HG02798 (cell line): ENCODE results near the gene HECTD2.
"Not testable (repeated sequence)": the region's sequence is repeated elsewhere in the genome, so short reads cannot be mapped to it uniquely, and the experiment has no call there.

ENCODE experiments used
- ATAC-seq: cut with Tn5 transposase; IDR thresholded peaks from one replicate; pipeline ENCODE4 v1.9.1; 2021; ENCODE audit warnings: mild to moderate bottlenecking; ENCODE audit not compliant: unreplicated experiment, poor library complexity

The HECTD2 gene

GRCh38 chr10:91525896-91526712 lies 116.0 kb downstream of the HECTD2 start:
- no peak for ATAC-seq

- no peak for ATAC-seq
Measured at GRCh38 chr10:91528080-91528479, 117.9 kb downstream of the HECTD2 start.

- ATAC-seq: no peak
Measured at GRCh38 chr10:91528768-91529167, 118.6 kb downstream of the HECTD2 start.

- not testable (repeated sequence) for ATAC-seq
Measured at GRCh38 chr10:91534789-91535188, 124.6 kb downstream of the HECTD2 start.

- ATAC-seq: no peak
Measured at GRCh38 chr10:91536111-91536510, 126.0 kb downstream of the HECTD2 start.

- ATAC-seq: no peak
Measured at GRCh38 chr10:91536733-91537132, 126.6 kb downstream of the HECTD2 start.

GRCh38 chr10:91537614-91538383 lies 127.7 kb downstream of the HECTD2 start:
- ATAC-seq: no peak

- ATAC-seq: no peak
Measured at GRCh38 chr10:91539930-91540329, 129.8 kb downstream of the HECTD2 start.

- no peak for ATAC-seq
Measured at GRCh38 chr10:91540733-91541132, 130.6 kb downstream of the HECTD2 start.

- no peak for ATAC-seq
Measured at GRCh38 chr10:91541481-91541880, 131.3 kb downstream of the HECTD2 start.

GRCh38 chr10:91545384-91545783 lies 135.2 kb downstream of the HECTD2 start:
- no peak for ATAC-seq

- no peak for ATAC-seq
Measured at GRCh38 chr10:91545838-91546237, 135.7 kb downstream of the HECTD2 start.

- no peak for ATAC-seq
Measured at GRCh38 chr10:91549262-91549661, 139.1 kb downstream of the HECTD2 start.

GRCh38 chr10:91550021-91550420 lies 139.9 kb downstream of the HECTD2 start:
- ATAC-seq: no peak

- no peak for ATAC-seq
Measured at GRCh38 chr10:91551856-91552255, 141.7 kb downstream of the HECTD2 start.

GRCh38 chr10:91552274-91553095 lies 142.3 kb downstream of the HECTD2 start:
- no peak for ATAC-seq

GRCh38 chr10:91555455-91555854 lies 145.3 kb downstream of the HECTD2 start:
- ATAC-seq: no peak

GRCh38 chr10:91556691-91557566 lies 146.8 kb downstream of the HECTD2 start:
- ATAC-seq: no peak

GRCh38 chr10:91557651-91558111 lies 147.5 kb downstream of the HECTD2 start:
- ATAC-seq: no peak

GRCh38 chr10:91558473-91558872 lies 148.3 kb downstream of the HECTD2 start:
- no peak for ATAC-seq
